GM21723 (cell line): Measurements from ENCODE around the gene SLC35G6.

ENCODE experiments used
- ATAC-seq: cut with Tn5 transposase; IDR thresholded peaks from one replicate; pipeline ENCODE4 v1.9.1; 2021; ENCODE audit warnings: mild to moderate bottlenecking, moderate library complexity; ENCODE audit not compliant: unreplicated experiment

Gene SLC35G6

GRCh38 chr17:7499161-7499560, 17.9 kb downstream of the SLC35G6 start:
- no peak for ATAC-seq

- no peak for ATAC-seq
Observed at GRCh38 chr17:7501729-7502128, 20.5 kb downstream of the SLC35G6 start.

GRCh38 chr17:7502171-7502847, 21.1 kb downstream of the SLC35G6 start:
- ATAC-seq, result no peak

GRCh38 chr17:7502987-7503386, 21.7 kb downstream of the SLC35G6 start:
- no peak for ATAC-seq

GRCh38 chr17:7503521-7503920, 22.3 kb downstream of the SLC35G6 start:
- ATAC-seq, result no peak

GRCh38 chr17:7508145-7508544, 26.9 kb downstream of the SLC35G6 start:
- no peak for ATAC-seq

GRCh38 chr17:7508846-7509245, 27.6 kb downstream of the SLC35G6 start:
- ATAC-seq, result no peak

GRCh38 chr17:7509937-7510336, 28.7 kb downstream of the SLC35G6 start:
- ATAC-seq, result no peak

GRCh38 chr17:7511108-7511507, 29.9 kb downstream of the SLC35G6 start:
- no peak for ATAC-seq

GRCh38 chr17:7512105-7512504, 30.9 kb downstream of the SLC35G6 start:
- ATAC-seq, result no peak

- ATAC-seq, result no peak
Observed at GRCh38 chr17:7512824-7513540, 31.7 kb downstream of the SLC35G6 start.

- no peak for ATAC-seq
Observed at GRCh38 chr17:7513850-7514419, 32.7 kb downstream of the SLC35G6 start.

- no peak for ATAC-seq
Observed at GRCh38 chr17:7515911-7516610, 34.8 kb downstream of the SLC35G6 start.

- no peak for ATAC-seq
Observed at GRCh38 chr17:7523033-7523432, 41.8 kb downstream of the SLC35G6 start.

GRCh38 chr17:7528842-7529241, 47.6 kb downstream of the SLC35G6 start:
- no peak for ATAC-seq

- ATAC-seq, result no peak
Observed at GRCh38 chr17:7530023-7530900, 49.0 kb downstream of the SLC35G6 start.
